Stimulated activated CD4-positive, alpha-beta T cell treated with anti-CD3 and anti-CD28 coated beads, TNF-alpha, amount 100 ng/mL, for 24 hours (primary cell): Measurements from ENCODE around the gene MRPL49.

Experiments used
- DNase-seq, 3 experiments: peaks; one replicate each; pipeline ENCODE4 v3.0.0-alpha.2; 2020; ENCODE audit warnings: low read depth in 3 of 3

The MRPL49 gene

GRCh38 chr11:65121865-65122696 lies at the start of gene MRPL49, which contains the start of gene FAU:
Gene MRPL49, plus strand, starts transcription at chr11:65122321. Its CDS starts 26 bp downstream, at chr11:65122347.
Gene FAU, minus strand, starts transcription at chr11:65122134. Its CDS starts 321 bp downstream, at chr11:65121813.
- DNase-seq, result peak; percentile 98 to 99 (median 99)

- DNase-seq, result no peak
Observed at GRCh38 chr11:65072631-65072966, 49.5 kb upstream of the MRPL49 start.

GRCh38 chr11:65077451-65077850 lies 44.7 kb upstream of the MRPL49 start:
- DNase-seq, result no peak

GRCh38 chr11:65078151-65078550 lies 44.0 kb upstream of the MRPL49 start:
- DNase-seq, result peak; percentile 39 to 60 (median 45)

GRCh38 chr11:65078786-65079342 lies 43.3 kb upstream of the MRPL49 start:
- DNase-seq, result no peak

GRCh38 chr11:65083134-65083833 lies 38.8 kb upstream of the MRPL49 start:
- DNase-seq, result no peak

- peak; percentile 89 to 95 (median 93) for DNase-seq
Observed at GRCh38 chr11:65083834-65084597, 38.1 kb upstream of the MRPL49 start, which contains the start of the genes CDCA5 and ZFPL1. Gene CDCA5, minus strand, starts transcription at chr11:65084040. Its CDS starts 62 bp downstream, at chr11:65083978. Gene ZFPL1, plus strand, starts transcription at chr11:65084222. Its CDS starts 477 bp downstream, at chr11:65084699.

- DNase-seq, result no peak
Observed at GRCh38 chr11:65084598-65085375, 37.3 kb upstream of the MRPL49 start.

- no peak for DNase-seq
Observed at GRCh38 chr11:65085446-65085845, 36.7 kb upstream of the MRPL49 start.

GRCh38 chr11:65086809-65087208 lies 35.3 kb upstream of the MRPL49 start:
- no peak for DNase-seq

GRCh38 chr11:65087216-65087615 lies 34.9 kb upstream of the MRPL49 start:
- no peak for DNase-seq

GRCh38 chr11:65087827-65088226 lies 34.3 kb upstream of the MRPL49 start:
- no peak for DNase-seq

GRCh38 chr11:65089621-65090020 lies 32.5 kb upstream of the MRPL49 start:
- DNase-seq, result no peak

- no peak for DNase-seq
Observed at GRCh38 chr11:65090628-65091027, 31.5 kb upstream of the MRPL49 start.

GRCh38 chr11:65095427-65095826 lies 26.7 kb upstream of the MRPL49 start:
- DNase-seq, result no peak

GRCh38 chr11:65095974-65096806 lies 25.9 kb upstream of the MRPL49 start, which contains the start of gene VPS51:
Gene VPS51, plus strand, starts transcription at chr11:65096214. Its CDS starts 37 bp downstream, at chr11:65096251.
- DNase-seq, result peak; percentile 72 to 84 (median 77)

- DNase-seq, result no peak
Observed at GRCh38 chr11:65096926-65097325, 25.2 kb upstream of the MRPL49 start.

- no peak for DNase-seq
Observed at GRCh38 chr11:65100674-65101350, 21.3 kb upstream of the MRPL49 start.
